GM12878 (cell line): ENCODE results near the gene GABBR1. TPM values are rescaled to one million over a fixed set of nuclear protein-coding genes. Genes with fewer than 3 reads are reported as not detected.

ENCODE experiments used
- ATAC-seq: fragments of 200-7000 bp; cut with Tn5 transposase; 3 replicates; pipeline ENCODE4 v1.9.1; 2020; ENCODE audit warnings: mild to moderate bottlenecking, moderate library complexity
- BruUV-seq: library from RNA; stranded (reverse); fragments of 400-500 nt; replicated peaks from 2 replicates; lab custom pipeline; 2021; lab: Mats Ljungman, UMichigan
- CTCF ChIA-PET: fragments of 300-600 bp; sonication (Branson Sonifier 250); formaldehyde crosslinking; extraction: SDS; loops from one replicate; lab custom pipeline; 2021; ENCODE audit warnings: inconsistent platforms; lab: Yijun Ruan, JAX
- POLR2A ChIA-PET: fragments of 350-600 bp; formaldehyde crosslinking; extraction: SDS; loops from one replicate; lab custom pipeline; 2021; ENCODE audit warnings: inconsistent platforms; lab: Charles Lee
- RAD21 ChIA-PET: fragments of 300-600 bp; sonication (Branson Sonifier 250); formaldehyde crosslinking; loops from one replicate; lab custom pipeline; 2023; ENCODE audit warnings: antibody characterized with exemption; ENCODE audit not compliant: unreplicated experiment; lab: Charles Lee
- SMC1A ChIA-PET: fragments of 300-600 bp; sonication (Branson Sonifier 250); formaldehyde crosslinking; loops from one replicate; lab custom pipeline; 2023; ENCODE audit not compliant: unreplicated experiment, uncharacterized antibody; lab: Charles Lee
- DNase-seq: peaks from one replicate; pipeline ENCODE4 v3.0.0-alpha.2; 2011; ENCODE audit warnings: low read depth, low spot score
- FAIRE-seq: peaks from 3 replicates; lab custom pipeline; 2011; peaks lifted over from hg19 to GRCh38; lab: Jason Lieb, UNC
- H2AFZ ChIP-seq: 2 replicates; pipeline ENCODE4 v1.6.0; 2011; ENCODE audit warnings: low read depth, low read length, control low read depth; ENCODE audit not compliant: control insufficient read depth
- H3K27ac ChIP-seq: 2 replicates; pipeline ENCODE4 v1.5.1; 2011; ENCODE audit warnings: control low read depth; ENCODE audit not compliant: control insufficient read depth, insufficient read depth
- H3K27me3 ChIP-seq, 2 experiments: replicated peaks in 1 of 2; 2 replicates each; pipeline versions ENCODE4 v1.6.0 to v1.6.1; 2011; ENCODE audit warnings: low read length in 1 of 2; ENCODE audit not compliant: control insufficient read depth in 2 of 2, insufficient read depth in 2 of 2
- H3K36me3 ChIP-seq, 2 experiments: 2 replicates each; pipeline ENCODE4 v1.5.1; 2011; ENCODE audit warnings: low read length in 1 of 2; ENCODE audit not compliant: control insufficient read depth in 2 of 2, insufficient read depth in 2 of 2
- H3K4me1 ChIP-seq: 2 replicates; pipeline ENCODE4 v1.6.1; 2011; ENCODE audit warnings: mild to moderate bottlenecking, low read length, moderate library complexity, mixed read lengths; ENCODE audit not compliant: control insufficient read depth, insufficient read depth
- H3K4me2 ChIP-seq: 2 replicates; pipeline ENCODE4 v1.6.0; 2011; ENCODE audit warnings: control low read depth; ENCODE audit not compliant: control insufficient read depth, insufficient read depth
- H3K4me3 ChIP-seq: fragments of 200-600 bp; sonication (generic); 2 replicates; pipeline ENCODE4 v1.5.1; 2016
- H3K79me2 ChIP-seq: 2 replicates; pipeline ENCODE4 v1.6.0; 2011; ENCODE audit warnings: low read length; ENCODE audit not compliant: control insufficient read depth, insufficient read depth
- H3K9ac ChIP-seq: 2 replicates; pipeline ENCODE4 v1.8.0; 2011; ENCODE audit warnings: low read length, control low read depth, mixed read lengths; ENCODE audit not compliant: control insufficient read depth, insufficient read depth
- H3K9me3 ChIP-seq: replicated peaks from 3 replicates; pipeline ENCODE4 v1.5.1; 2011; ENCODE audit warnings: mild to moderate bottlenecking, low read length; ENCODE audit not compliant: control insufficient read depth, insufficient read depth
- H4K20me1 ChIP-seq: 2 replicates; pipeline ENCODE4 v1.6.0; 2011; ENCODE audit not compliant: control insufficient read depth, insufficient read depth
- BACH1 ChIP-seq: fragments of 450-650 bp; IDR thresholded peaks from 2 replicates; pipeline ENCODE4 v1.6.1; 2017; ENCODE audit warnings: mild to moderate bottlenecking, borderline replicate concordance
- WGBS: methylation state at CpG from one replicate; pipeline ENCODE4 v1.1.6; 2016; ENCODE audit warnings: low lambda C conversion rate; ENCODE audit not compliant: insufficient replicate concordance, insufficient coverage; ENCODE audit errors: missing lambda C conversion rate; 5-methylcytosine and 5-hydroxymethylcytosine counted together
- in situ Hi-C: fragments of 300-500 bp; cut with MboI; formaldehyde crosslinking; loops from 9 replicates; pipeline ENCODE4 v1.14.3; 2018; ENCODE audit warnings: mixed read lengths
- intact Hi-C: fragments of 100-400 bp; cut with micrococcal nuclease; formaldehyde crosslinking; loops from one replicate; pipeline ENCODE4 v1.14.2; 2022; ENCODE audit not compliant: unreplicated experiment
- polyA plus RNA-seq, 11 experiments: library from polyadenylated mRNA; depleted of rRNA in 4 of 11; unstranded in 6 of 11; stranded (reverse) in 5 of 11; fragments of >200 nt; fragmentation: Nextera tagmentation in 4 of 11; fragmentation: Illumina TruSeq in 1 of 11; extraction: Ambion mirVana in 4 of 11; extraction: Trizol in 1 of 11; gene quantifications; 1 replicate in 1 of 11; 2 replicates in 10 of 11; pipeline versions ENCODE4 v1.2.1 to v1.2.3, GENCODE V29; 2011 to 2016; ENCODE audit warnings: inconsistent platforms in 2 of 11, missing spikeins in 2 of 11, low read depth in 1 of 11
- total RNA-seq, 4 experiments: library from RNA; depleted of rRNA in 3 of 4; stranded (reverse); fragments of >200 nt in 3 of 4; fragmentation: Illumina TruSeq in 1 of 4; extraction: Trizol in 1 of 4; gene quantifications; 2 replicates each; pipeline versions ENCODE4 v1.2.1 to v1.2.3, GENCODE V29; 2013 to 2021
- TF ChIP-seq, protein P1 (sequence below): fragments of 450-650 bp; IDR thresholded peaks from 2 replicates; pipeline ENCODE4 v1.6.1; 2017; ENCODE audit warnings: mild to moderate bottlenecking, moderate library complexity
- TF ChIP-seq, protein P2 (sequence below): fragments of 450-650 bp; IDR thresholded peaks from 2 replicates; pipeline ENCODE4 v1.6.1; 2017; ENCODE audit warnings: mild to moderate bottlenecking, moderate library complexity
- TF ChIP-seq, protein P3 (sequence below): IDR thresholded peaks from 2 replicates; pipeline ENCODE4 v1.6.1; 2011; ENCODE audit warnings: borderline replicate concordance, low read depth, mild to moderate bottlenecking, moderate library complexity, mixed read lengths, low read length; ENCODE audit not compliant: insufficient read depth; ENCODE audit errors: extremely low read length

GABBR1 gene
- total and polyA plus RNA-seq, 10 of the 15 experiments (the other 5 are each of a cell fraction or from before 2014, with no cell fraction given) = 0.11 to 5.2 (median 1.0) TPM

DNA sequence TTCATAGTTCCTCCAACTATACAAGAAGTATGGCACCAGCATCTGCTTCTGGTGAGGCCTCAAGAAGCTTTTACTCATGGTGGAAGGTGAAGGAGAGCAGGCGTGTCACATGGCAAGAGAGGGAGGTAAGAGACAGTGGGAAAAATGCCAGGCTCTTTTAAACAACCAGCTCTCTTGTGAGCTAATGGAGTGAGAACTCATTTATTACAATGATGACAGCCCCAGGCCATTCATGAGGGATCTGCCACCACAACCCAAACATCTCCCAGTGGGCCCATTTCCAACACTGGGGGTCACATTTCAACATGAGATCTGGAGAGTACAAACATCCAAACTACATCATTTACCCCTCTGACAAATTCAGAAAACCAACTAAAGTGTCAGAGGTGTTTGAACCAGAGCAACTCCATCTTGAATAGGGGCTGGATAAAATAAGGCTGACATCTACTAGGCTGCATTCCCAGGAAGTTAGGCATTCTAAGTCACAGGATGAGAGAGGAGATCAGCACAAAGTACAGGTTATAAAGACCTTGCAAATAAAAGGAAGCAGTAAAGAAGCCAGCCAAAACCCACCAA lies 71.3 kb downstream of the GABBR1 start:
- BruUV-seq = no TSS peak
- CTCF ChIA-PET = no interaction called here

More for the DNA sequence above, 71.3 kb downstream of the GABBR1 start:
- no peak overlapping the region for H3K4me3 ChIP-seq
- ChIA-PET RAD21 (no interaction called here), POLR2A (no interaction called here), SMC1A (no interaction called here)
- DNase-seq (no peak), FAIRE-seq (no peak), ATAC-seq (no peak)
- no peak overlapping the region for H3K4me2 ChIP-seq
- 47% methylated on average over 1 of the region's 1 CpG for WGBS
- no peaks in the 10 kb centered on the region for H3K79me2 ChIP-seq
- no peaks in the 10 kb centered on the region for H3K9me3 ChIP-seq
- in situ Hi-C loops (no loop called here), intact Hi-C loops (no loop called here)
- H3K27ac ChIP-seq = no peak overlapping the region
- H2AFZ ChIP-seq = no peak overlapping the region
- no peaks in the 10 kb centered on the region for H4K20me1 ChIP-seq
- H3K9ac ChIP-seq = no peak overlapping the region
- no peaks in the 10 kb centered on the region; a peak in 1 of 4 replicates for H3K27me3 ChIP-seq
- TF ChIP-seq, protein P1, sequence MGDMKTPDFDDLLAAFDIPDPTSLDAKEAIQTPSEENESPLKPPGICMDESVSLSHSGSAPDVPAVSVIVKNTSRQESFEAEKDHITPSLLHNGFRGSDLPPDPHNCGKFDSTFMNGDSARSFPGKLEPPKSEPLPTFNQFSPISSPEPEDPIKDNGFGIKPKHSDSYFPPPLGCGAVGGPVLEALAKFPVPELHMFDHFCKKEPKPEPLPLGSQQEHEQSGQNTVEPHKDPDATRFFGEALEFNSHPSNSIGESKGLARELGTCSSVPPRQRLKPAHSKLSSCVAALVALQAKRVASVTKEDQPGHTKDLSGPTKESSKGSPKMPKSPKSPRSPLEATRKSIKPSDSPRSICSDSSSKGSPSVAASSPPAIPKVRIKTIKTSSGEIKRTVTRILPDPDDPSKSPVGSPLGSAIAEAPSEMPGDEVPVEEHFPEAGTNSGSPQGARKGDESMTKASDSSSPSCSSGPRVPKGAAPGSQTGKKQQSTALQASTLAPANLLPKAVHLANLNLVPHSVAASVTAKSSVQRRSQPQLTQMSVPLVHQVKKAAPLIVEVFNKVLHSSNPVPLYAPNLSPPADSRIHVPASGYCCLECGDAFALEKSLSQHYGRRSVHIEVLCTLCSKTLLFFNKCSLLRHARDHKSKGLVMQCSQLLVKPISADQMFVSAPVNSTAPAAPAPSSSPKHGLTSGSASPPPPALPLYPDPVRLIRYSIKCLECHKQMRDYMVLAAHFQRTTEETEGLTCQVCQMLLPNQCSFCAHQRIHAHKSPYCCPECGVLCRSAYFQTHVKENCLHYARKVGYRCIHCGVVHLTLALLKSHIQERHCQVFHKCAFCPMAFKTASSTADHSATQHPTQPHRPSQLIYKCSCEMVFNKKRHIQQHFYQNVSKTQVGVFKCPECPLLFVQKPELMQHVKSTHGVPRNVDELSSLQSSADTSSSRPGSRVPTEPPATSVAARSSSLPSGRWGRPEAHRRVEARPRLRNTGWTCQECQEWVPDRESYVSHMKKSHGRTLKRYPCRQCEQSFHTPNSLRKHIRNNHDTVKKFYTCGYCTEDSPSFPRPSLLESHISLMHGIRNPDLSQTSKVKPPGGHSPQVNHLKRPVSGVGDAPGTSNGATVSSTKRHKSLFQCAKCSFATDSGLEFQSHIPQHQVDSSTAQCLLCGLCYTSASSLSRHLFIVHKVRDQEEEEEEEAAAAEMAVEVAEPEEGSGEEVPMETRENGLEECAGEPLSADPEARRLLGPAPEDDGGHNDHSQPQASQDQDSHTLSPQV = peak; percentile 94
- TF ChIP-seq, protein P2, sequence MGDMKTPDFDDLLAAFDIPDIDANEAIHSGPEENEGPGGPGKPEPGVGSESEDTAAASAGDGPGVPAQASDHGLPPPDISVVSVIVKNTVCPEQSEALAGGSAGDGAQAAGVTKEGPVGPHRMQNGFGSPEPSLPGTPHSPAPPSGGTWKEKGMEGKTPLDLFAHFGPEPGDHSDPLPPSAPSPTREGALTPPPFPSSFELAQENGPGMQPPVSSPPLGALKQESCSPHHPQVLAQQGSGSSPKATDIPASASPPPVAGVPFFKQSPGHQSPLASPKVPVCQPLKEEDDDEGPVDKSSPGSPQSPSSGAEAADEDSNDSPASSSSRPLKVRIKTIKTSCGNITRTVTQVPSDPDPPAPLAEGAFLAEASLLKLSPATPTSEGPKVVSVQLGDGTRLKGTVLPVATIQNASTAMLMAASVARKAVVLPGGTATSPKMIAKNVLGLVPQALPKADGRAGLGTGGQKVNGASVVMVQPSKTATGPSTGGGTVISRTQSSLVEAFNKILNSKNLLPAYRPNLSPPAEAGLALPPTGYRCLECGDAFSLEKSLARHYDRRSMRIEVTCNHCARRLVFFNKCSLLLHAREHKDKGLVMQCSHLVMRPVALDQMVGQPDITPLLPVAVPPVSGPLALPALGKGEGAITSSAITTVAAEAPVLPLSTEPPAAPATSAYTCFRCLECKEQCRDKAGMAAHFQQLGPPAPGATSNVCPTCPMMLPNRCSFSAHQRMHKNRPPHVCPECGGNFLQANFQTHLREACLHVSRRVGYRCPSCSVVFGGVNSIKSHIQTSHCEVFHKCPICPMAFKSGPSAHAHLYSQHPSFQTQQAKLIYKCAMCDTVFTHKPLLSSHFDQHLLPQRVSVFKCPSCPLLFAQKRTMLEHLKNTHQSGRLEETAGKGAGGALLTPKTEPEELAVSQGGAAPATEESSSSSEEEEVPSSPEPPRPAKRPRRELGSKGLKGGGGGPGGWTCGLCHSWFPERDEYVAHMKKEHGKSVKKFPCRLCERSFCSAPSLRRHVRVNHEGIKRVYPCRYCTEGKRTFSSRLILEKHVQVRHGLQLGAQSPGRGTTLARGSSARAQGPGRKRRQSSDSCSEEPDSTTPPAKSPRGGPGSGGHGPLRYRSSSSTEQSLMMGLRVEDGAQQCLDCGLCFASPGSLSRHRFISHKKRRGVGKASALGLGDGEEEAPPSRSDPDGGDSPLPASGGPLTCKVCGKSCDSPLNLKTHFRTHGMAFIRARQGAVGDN = peak; percentile 75
- TF ChIP-seq, protein P3, sequence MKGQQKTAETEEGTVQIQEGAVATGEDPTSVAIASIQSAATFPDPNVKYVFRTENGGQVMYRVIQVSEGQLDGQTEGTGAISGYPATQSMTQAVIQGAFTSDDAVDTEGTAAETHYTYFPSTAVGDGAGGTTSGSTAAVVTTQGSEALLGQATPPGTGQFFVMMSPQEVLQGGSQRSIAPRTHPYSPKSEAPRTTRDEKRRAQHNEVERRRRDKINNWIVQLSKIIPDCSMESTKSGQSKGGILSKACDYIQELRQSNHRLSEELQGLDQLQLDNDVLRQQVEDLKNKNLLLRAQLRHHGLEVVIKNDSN = no peak
- no peak for TF ChIP-seq BACH1
- 0 out of 2 replicates have a peak, but pooled peaks cover 2% of the 10 kb centered on the region for H3K4me1 ChIP-seq
- H3K36me3 ChIP-seq = no peaks in the 10 kb centered on the region
